Measurements from ENCODE around the gene AUTS2.

- TF ChIP-seq CTCF (IDR thresholded peaks at IDR 0.05), result no peak
- TF ChIP-seq POLR2AphosphoS5 (IDR thresholded peaks at IDR 0.05; ENCODE audit: low read depth, low read length), result no peak
- no peak for TF ChIP-seq TCF7L2 (IDR thresholded peaks at IDR 0.05; ENCODE audit: low read depth, low read length)
- TF ChIP-seq SIN3A (IDR thresholded peaks at IDR 0.05; ENCODE audit: borderline replicate concordance, insufficient read depth, low read depth, low read length), result no peak
- no peak for TF ChIP-seq REST (IDR thresholded peaks at IDR 0.05; ENCODE audit: insufficient read depth in 1 of 2, low read depth in 2 of 2, low read length in 1 of 2)
These were observed 264.3 kb downstream of the AUTS2 start for GRCh38 chr7:69862413-69863064.

All from Panc1 (cell line).